HL-60 (cell line): ENCODE measurements around the gene ETHE1.

Source experiments
- CTCF ChIP-seq: IDR thresholded peaks from one replicate; pipeline ENCODE4 v1.5.1; 2011; ENCODE audit warnings: low read length, control low read depth, inconsistent platforms; ENCODE audit not compliant: insufficient read depth
- POLR2AphosphoS5 ChIP-seq: IDR thresholded peaks from 2 replicates; pipeline ENCODE4 v1.6.1; 2012; ENCODE audit warnings: low read depth
- SPI1 ChIP-seq: IDR thresholded peaks from 2 replicates; pipeline ENCODE4 v1.6.1; 2012; ENCODE audit warnings: low read depth, mild to moderate bottlenecking, borderline replicate concordance

GRCh38 chr19:43462785-43463380, 64.1 kb downstream of the ETHE1 start:
- TF ChIP-seq SPI1 (no peak), POLR2AphosphoS5 (no peak), CTCF (no peak)
